ENCODE data around the gene SLAMF9.

DNA sequence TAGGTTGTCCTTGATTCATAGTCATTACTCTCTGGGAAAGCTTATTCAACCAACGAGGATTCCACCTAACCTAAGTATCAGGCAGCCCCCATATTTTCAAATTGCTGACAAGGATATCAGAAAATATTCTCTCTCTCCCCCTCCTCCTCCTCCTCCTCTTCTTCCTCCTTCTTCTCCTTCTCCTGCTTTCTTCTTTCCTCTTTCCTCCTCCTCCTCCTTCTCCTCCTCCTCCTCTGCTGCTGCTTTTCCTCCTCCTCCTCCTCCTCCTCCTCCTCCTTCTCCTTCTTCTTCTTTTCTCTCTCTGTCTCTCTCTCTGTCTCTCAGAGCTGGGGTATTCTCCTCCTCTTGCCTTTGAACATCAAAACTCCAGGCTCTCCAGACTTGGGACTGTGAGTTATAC lies 6.1 kb downstream of the SLAMF9 start:
- TF ChIP-seq, protein P1, sequence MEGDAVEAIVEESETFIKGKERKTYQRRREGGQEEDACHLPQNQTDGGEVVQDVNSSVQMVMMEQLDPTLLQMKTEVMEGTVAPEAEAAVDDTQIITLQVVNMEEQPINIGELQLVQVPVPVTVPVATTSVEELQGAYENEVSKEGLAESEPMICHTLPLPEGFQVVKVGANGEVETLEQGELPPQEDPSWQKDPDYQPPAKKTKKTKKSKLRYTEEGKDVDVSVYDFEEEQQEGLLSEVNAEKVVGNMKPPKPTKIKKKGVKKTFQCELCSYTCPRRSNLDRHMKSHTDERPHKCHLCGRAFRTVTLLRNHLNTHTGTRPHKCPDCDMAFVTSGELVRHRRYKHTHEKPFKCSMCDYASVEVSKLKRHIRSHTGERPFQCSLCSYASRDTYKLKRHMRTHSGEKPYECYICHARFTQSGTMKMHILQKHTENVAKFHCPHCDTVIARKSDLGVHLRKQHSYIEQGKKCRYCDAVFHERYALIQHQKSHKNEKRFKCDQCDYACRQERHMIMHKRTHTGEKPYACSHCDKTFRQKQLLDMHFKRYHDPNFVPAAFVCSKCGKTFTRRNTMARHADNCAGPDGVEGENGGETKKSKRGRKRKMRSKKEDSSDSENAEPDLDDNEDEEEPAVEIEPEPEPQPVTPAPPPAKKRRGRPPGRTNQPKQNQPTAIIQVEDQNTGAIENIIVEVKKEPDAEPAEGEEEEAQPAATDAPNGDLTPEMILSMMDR (IDR thresholded peaks at IDR 0.05) = no peak
- TF ChIP-seq CHD4 (IDR thresholded peaks at IDR 0.05; ENCODE audit: borderline replicate concordance) (no peak), POLR2A (IDR thresholded peaks at IDR 0.05; ENCODE audit: low read length) (no peak), NR3C1 (IDR thresholded peaks at IDR 0.05) (no peak), MYC (IDR thresholded peaks at IDR 0.05; ENCODE audit: borderline replicate concordance, low read length) (no peak), ESRRA (IDR thresholded peaks at IDR 0.05; ENCODE audit: borderline replicate concordance, low read length) (no peak), RNF2 (IDR thresholded peaks at IDR 0.05; ENCODE audit: borderline replicate concordance, low read depth) (no peak), SREBF2 (IDR thresholded peaks at IDR 0.05) (no peak), HOXB13 (CRISPR knock-in tag; IDR thresholded peaks at IDR 0.05; ENCODE audit: low read depth) (no peak), FOSL2 (IDR thresholded peaks at IDR 0.05) (no peak), FOSL2 (CRISPR knock-in tag; IDR thresholded peaks at IDR 0.05) (no peak), RCOR1 (IDR thresholded peaks at IDR 0.05; ENCODE audit: low read depth, low read length) (no peak)
- TF ChIP-seq, protein P2, sequence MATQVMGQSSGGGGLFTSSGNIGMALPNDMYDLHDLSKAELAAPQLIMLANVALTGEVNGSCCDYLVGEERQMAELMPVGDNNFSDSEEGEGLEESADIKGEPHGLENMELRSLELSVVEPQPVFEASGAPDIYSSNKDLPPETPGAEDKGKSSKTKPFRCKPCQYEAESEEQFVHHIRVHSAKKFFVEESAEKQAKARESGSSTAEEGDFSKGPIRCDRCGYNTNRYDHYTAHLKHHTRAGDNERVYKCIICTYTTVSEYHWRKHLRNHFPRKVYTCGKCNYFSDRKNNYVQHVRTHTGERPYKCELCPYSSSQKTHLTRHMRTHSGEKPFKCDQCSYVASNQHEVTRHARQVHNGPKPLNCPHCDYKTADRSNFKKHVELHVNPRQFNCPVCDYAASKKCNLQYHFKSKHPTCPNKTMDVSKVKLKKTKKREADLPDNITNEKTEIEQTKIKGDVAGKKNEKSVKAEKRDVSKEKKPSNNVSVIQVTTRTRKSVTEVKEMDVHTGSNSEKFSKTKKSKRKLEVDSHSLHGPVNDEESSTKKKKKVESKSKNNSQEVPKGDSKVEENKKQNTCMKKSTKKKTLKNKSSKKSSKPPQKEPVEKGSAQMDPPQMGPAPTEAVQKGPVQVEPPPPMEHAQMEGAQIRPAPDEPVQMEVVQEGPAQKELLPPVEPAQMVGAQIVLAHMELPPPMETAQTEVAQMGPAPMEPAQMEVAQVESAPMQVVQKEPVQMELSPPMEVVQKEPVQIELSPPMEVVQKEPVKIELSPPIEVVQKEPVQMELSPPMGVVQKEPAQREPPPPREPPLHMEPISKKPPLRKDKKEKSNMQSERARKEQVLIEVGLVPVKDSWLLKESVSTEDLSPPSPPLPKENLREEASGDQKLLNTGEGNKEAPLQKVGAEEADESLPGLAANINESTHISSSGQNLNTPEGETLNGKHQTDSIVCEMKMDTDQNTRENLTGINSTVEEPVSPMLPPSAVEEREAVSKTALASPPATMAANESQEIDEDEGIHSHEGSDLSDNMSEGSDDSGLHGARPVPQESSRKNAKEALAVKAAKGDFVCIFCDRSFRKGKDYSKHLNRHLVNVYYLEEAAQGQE (IDR thresholded peaks at IDR 0.05) = no peak
- TF ChIP-seq, protein P3, sequence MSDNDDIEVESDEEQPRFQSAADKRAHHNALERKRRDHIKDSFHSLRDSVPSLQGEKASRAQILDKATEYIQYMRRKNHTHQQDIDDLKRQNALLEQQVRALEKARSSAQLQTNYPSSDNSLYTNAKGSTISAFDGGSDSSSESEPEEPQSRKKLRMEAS (IDR thresholded peaks at IDR 0.05) = no peak
- TF ChIP-seq, protein P4, sequence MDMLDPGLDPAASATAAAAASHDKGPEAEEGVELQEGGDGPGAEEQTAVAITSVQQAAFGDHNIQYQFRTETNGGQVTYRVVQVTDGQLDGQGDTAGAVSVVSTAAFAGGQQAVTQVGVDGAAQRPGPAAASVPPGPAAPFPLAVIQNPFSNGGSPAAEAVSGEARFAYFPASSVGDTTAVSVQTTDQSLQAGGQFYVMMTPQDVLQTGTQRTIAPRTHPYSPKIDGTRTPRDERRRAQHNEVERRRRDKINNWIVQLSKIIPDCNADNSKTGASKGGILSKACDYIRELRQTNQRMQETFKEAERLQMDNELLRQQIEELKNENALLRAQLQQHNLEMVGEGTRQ (IDR thresholded peaks at IDR 0.05) = no peak

Data from A549 (cell line).